ENCODE measurements around the gene NYAP2. TPM values are rescaled to one million over a fixed set of nuclear protein-coding genes. Genes with fewer than 3 reads are reported as not detected.

The NYAP2 gene
- total RNA-seq, 1 experiment from 2014 or later, result not detected

DNA sequence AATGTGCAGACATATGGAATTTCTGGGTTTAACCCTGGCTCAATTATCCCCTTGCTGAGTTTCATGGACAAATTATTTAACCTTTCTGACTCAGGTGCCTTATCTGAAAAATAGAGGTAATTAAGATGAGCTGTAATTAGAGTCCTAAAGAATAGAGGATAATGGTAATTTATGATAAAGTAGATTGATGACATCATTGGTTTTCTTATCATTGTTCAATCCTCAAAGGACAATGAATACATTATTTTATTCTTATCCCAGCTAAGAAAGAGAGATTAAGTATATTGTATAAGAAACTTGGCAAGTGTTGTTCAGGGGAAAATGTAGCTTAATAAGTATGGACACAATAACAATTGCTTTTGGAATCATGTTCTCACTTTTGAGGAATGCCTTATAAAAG, 279.3 kb downstream of the NYAP2 start:
- DNase-seq (ENCODE audit: low read depth, low spot score), result no peak
- Histone ChIP-seq H3K27me3 (ENCODE audit: insufficient read depth, low read length) (no peaks in the 10 kb centered on the region), H3K4me2 (ENCODE audit: low read length) (no peak overlapping the region), H3K4me3 (replicated peaks in 1 of 2; ENCODE audit: low read depth in 1 of 2, low read length in 2 of 2) (no peak overlapping the region), H3K27ac (ENCODE audit: low read depth, low read length) (no peak overlapping the region), H3K79me2 (ENCODE audit: insufficient read depth, low read length) (no peaks in the 10 kb centered on the region), H3K9me3 (ENCODE audit: control insufficient read depth in 1 of 2, insufficient read depth in 1 of 2, low read depth in 1 of 2, low read length in 2 of 2) (no peaks in the 10 kb centered on the region), H3K4me1 (ENCODE audit: control insufficient read depth in 1 of 2, insufficient read depth in 2 of 2, low read length in 2 of 2) (peaks cover under 1 to 9% of the 10 kb centered on the region in 2 experiments; a peak in 2 of 4 replicates), H2AFZ (ENCODE audit: low read depth, low read length, poor library complexity, severe bottlenecking) (no peak overlapping the region), H3K36me3 (ENCODE audit: control insufficient read depth in 1 of 2, insufficient read depth in 2 of 2, low read length in 2 of 2) (no peaks in the 10 kb centered on the region), H3K9ac (ENCODE audit: low read length) (no peak overlapping the region), H3K9me2 (ENCODE audit: insufficient read depth) (no peaks in the 10 kb centered on the region), H4K20me1 (ENCODE audit: insufficient read depth) (no peaks in the 10 kb centered on the region)
- TF ChIP-seq EZH2 (IDR thresholded peaks at IDR 0.05), result no peak
- no peak for TF ChIP-seq CTCF (IDR thresholded peaks at IDR 0.05 in 2 of 3, conservative IDR thresholded peaks at IDR 0.05 in 1 of 3; ENCODE audit: borderline replicate concordance in 1 of 3, insufficient read depth in 1 of 3, low read depth in 2 of 3, low read length in 2 of 3)
- ChIA-PET POLR2A (no interaction called here), CTCF (interaction anchor here (0.7 kb wide), 1 partner anchor 210 kb away, joined by 3 read pairs; no protein-coding TSS in a partner anchor), RAD21 (ENCODE audit: low non-redundant PET in 1 of 2, low total read pairs in 2 of 2, uncharacterized antibody in 2 of 2, unreplicated experiment in 2 of 2) (no interaction called here)
- BruUV-seq (replicated peaks), result no TSS peak
- intact Hi-C loops (cut with micrococcal nuclease), result loop anchor here (10.0 kb wide), 1 partner anchor 356 kb away; no protein-coding TSS in a partner anchor
- ATAC-seq, result no peak

- H3K27me3 ChIP-seq (ENCODE audit: insufficient read depth, low read length), result no peaks in the 10 kb centered on the region
- no TSS peak for BruUV-seq (replicated peaks)
- no peak overlapping the region for H2AFZ ChIP-seq (ENCODE audit: low read depth, low read length, poor library complexity, severe bottlenecking)
- H3K9ac ChIP-seq (ENCODE audit: low read length), result no peak overlapping the region
- H3K4me3 ChIP-seq (replicated peaks in 1 of 2; ENCODE audit: low read depth in 1 of 2, low read length in 2 of 2), result no peak overlapping the region
- TF ChIP-seq JUND (IDR thresholded peaks at IDR 0.05) (no peak), ZNF274 (IDR thresholded peaks at IDR 0.05; ENCODE audit: low read depth, low read length) (no peak), RAD21 (IDR thresholded peaks at IDR 0.05; ENCODE audit: low read depth) (no peak), MAX (IDR thresholded peaks at IDR 0.05) (no peak), SIN3A (IDR thresholded peaks at IDR 0.05; ENCODE audit: low read depth) (no peak), CTCF (IDR thresholded peaks at IDR 0.05 in 2 of 3, conservative IDR thresholded peaks at IDR 0.05 in 1 of 3; ENCODE audit: borderline replicate concordance in 1 of 3, insufficient read depth in 1 of 3, low read depth in 2 of 3, low read length in 2 of 3) (no peak), REST (IDR thresholded peaks at IDR 0.05; ENCODE audit: low read depth) (no peak), CBX3 (IDR thresholded peaks at IDR 0.05; ENCODE audit: low read depth) (no peak)
- no peaks in the 10 kb centered on the region for H3K9me3 ChIP-seq (ENCODE audit: control insufficient read depth in 1 of 2, insufficient read depth in 1 of 2, low read depth in 1 of 2, low read length in 2 of 2)
- H3K4me2 ChIP-seq (ENCODE audit: low read length), result no peak overlapping the region
- DNase-seq (ENCODE audit: low read depth, low spot score), result no peak
- no peak overlapping the region for H3K27ac ChIP-seq (ENCODE audit: low read depth, low read length)
- no peaks in the 10 kb centered on the region for H3K79me2 ChIP-seq (ENCODE audit: insufficient read depth, low read length)
- ChIA-PET RAD21 (ENCODE audit: low non-redundant PET in 1 of 2, low total read pairs in 2 of 2, uncharacterized antibody in 2 of 2, unreplicated experiment in 2 of 2) (no interaction called here), POLR2A (interaction anchor here (0.8 kb wide), 1 partner anchor 9 kb away, joined by 3 read pairs; no protein-coding TSS in a partner anchor), CTCF (no interaction called here)
- no peak for ATAC-seq
- H3K36me3 ChIP-seq (ENCODE audit: control insufficient read depth in 1 of 2, insufficient read depth in 2 of 2, low read length in 2 of 2), result no peaks in the 10 kb centered on the region
- no peaks in the 10 kb centered on the region for H3K9me2 ChIP-seq (ENCODE audit: insufficient read depth)
- no peaks in the 10 kb centered on the region for H3K4me1 ChIP-seq (ENCODE audit: control insufficient read depth in 1 of 2, insufficient read depth in 2 of 2, low read length in 2 of 2)
- H4K20me1 ChIP-seq (ENCODE audit: insufficient read depth), result no peaks in the 10 kb centered on the region
- intact Hi-C loops (cut with micrococcal nuclease), result no loop called here
These were observed 283.7 kb downstream of the NYAP2 start for GRCh38 chr2:225683258-225683657.

Data from HCT116 (cell line).